NT2/D1 (cell line): ENCODE measurements around the gene TAB3.

Experiments
- SUZ12 ChIP-seq: IDR thresholded peaks from 2 replicates; pipeline ENCODE4 v1.6.1; 2011; ENCODE audit not compliant: insufficient read length, insufficient read depth; ENCODE audit errors: extremely low read depth
- ZNF274 ChIP-seq: IDR thresholded peaks from 2 replicates; pipeline ENCODE4 v1.6.1; 2011; ENCODE audit warnings: mild to moderate bottlenecking, low read depth, low read length

- TF ChIP-seq SUZ12 (no peak), ZNF274 (no peak)
Measured at GRCh38 chrX:30824275-30824674, 64.8 kb downstream of the TAB3 start.
